Bronchial epithelial cell (primary cell): ENCODE data around the gene AKAP8. TPM values are rescaled to one million over a fixed set of nuclear protein-coding genes. Genes with fewer than 3 reads are reported as not detected.

ENCODE experiments used
- DNase-seq: peaks from one replicate; pipeline ENCODE4 v3.0.0-alpha.2; 2010; ENCODE audit warnings: low read depth
- FAIRE-seq: peaks from 2 replicates; lab custom pipeline; 2011; peaks lifted over from hg19 to GRCh38; lab: Jason Lieb, UNC
- H3K27me3 ChIP-seq: 2 replicates; pipeline ENCODE4 v1.5.1; 2011; ENCODE audit warnings: low read length; ENCODE audit not compliant: control insufficient read depth, insufficient read depth
- H3K36me3 ChIP-seq: 2 replicates; pipeline ENCODE4 v1.5.1; 2011; ENCODE audit warnings: low read length; ENCODE audit not compliant: control insufficient read depth, insufficient read depth
- H3K4me3 ChIP-seq: 2 replicates; pipeline ENCODE4 v1.5.1; 2011; ENCODE audit warnings: mild to moderate bottlenecking, low read depth, low read length, control low read depth
- total RNA-seq: library from RNA; depleted of rRNA; stranded (reverse); fragments of >200 nt; gene quantifications from 2 replicates; pipeline ENCODE4 v1.2.1, GENCODE V29; 2014
- TF ChIP-seq, protein P1 (sequence below): IDR thresholded peaks from 2 replicates; pipeline ENCODE4 v1.5.1; 2011; ENCODE audit warnings: mild to moderate bottlenecking, moderate library complexity, low read length, control low read depth, inconsistent platforms; ENCODE audit not compliant: insufficient read depth, severe bottlenecking

Gene AKAP8
- total RNA-seq, 1 donor from 2014 or later: 16.8 TPM

DNA sequence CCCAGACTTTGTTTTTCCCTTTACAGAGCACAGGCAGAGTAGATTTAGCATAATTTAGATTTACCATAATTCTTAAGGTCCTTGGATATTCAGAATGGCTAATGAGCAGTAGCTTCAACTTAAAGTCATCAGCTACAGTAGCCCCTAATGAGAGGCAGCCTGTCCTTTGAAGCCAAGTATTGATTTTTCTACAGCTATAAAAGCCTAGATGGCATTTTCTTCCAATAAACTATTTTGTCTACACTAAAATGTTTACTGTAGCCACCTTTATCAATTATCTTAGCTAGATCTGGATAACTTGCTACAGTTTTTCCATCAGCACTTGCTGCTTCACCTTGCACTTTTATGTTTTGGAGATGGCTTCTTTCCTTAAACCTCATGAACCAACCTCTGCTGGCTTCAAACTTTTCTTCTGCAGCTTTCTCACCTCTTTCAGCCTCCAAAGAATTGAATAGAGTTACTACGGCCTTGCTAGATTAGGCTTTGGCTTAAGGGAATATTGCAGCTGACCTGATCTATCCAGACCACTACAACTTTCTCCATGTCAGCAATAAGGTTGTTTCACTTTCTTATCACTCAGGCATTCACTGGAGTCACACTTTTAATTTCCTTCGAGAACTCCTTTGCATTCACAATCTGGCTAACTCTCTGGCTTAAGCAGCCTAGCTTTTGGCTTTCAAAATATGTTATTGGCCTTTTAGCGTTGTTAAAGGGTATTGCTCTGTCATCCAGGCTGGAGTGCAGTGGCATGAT is 73.8 kb downstream of the AKAP8 start:
- FAIRE-seq (no peak), DNase-seq (no peak)
- Histone ChIP-seq H3K27me3 (no peaks in the 10 kb centered on the region), H3K36me3 (peaks cover 3% of the 10 kb centered on the region), H3K4me3 (no peak overlapping the region)
- TF ChIP-seq, protein P1, sequence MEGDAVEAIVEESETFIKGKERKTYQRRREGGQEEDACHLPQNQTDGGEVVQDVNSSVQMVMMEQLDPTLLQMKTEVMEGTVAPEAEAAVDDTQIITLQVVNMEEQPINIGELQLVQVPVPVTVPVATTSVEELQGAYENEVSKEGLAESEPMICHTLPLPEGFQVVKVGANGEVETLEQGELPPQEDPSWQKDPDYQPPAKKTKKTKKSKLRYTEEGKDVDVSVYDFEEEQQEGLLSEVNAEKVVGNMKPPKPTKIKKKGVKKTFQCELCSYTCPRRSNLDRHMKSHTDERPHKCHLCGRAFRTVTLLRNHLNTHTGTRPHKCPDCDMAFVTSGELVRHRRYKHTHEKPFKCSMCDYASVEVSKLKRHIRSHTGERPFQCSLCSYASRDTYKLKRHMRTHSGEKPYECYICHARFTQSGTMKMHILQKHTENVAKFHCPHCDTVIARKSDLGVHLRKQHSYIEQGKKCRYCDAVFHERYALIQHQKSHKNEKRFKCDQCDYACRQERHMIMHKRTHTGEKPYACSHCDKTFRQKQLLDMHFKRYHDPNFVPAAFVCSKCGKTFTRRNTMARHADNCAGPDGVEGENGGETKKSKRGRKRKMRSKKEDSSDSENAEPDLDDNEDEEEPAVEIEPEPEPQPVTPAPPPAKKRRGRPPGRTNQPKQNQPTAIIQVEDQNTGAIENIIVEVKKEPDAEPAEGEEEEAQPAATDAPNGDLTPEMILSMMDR: no peak

DNA sequence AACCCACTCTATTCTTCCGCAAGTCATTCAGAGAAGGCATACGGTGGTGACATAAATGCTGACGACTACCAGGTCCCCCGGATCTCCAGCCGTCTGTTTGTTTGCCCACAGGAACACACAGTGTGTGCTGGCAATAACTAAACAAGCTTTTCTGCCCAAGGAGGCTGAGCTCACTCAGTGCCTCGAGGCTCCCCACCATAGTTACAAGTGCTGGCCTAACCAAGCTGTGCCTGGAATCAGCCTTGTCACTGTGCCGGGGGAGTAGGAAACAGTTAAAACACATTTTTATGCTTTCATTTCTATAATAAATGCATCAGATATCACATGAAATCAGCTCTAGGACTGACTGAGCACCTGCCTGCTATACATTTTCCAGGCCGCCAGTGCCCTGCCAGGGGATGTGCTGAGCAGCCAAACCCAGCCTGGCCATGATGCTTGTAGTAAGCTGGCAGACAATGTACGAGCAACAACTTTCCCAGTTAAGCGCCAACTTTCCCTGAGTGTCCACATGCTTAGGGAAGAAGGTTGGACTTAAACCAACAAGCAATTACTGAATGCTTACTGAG is 75.4 kb downstream of the AKAP8 start:
- TF ChIP-seq, protein P1: no peak
- no peak for FAIRE-seq
- DNase-seq: no peak
- Histone ChIP-seq H3K36me3 (peaks cover 3% of the 10 kb centered on the region), H3K27me3 (no peaks in the 10 kb centered on the region), H3K4me3 (no peak overlapping the region)

Other genes with a start within 250 kb of the AKAP8 start
- gene NOTCH3, start 178.8 kb downstream of the AKAP8 start, total RNA-seq: 53.2 and 140 TPM in 2 replicates
- gene EPHX3, start 147.3 kb downstream of the AKAP8 start, total RNA-seq: 0.53 and 1.2 TPM in 2 replicates
- 12.1 and 15.4 TPM in 2 replicates for gene BRD4, start 47.2 kb downstream of the AKAP8 start, total RNA-seq
- 75.3 and 78.9 TPM in 2 replicates for gene AKAP8L, start 39.2 kb upstream of the AKAP8 start, total RNA-seq
- 2.4 and 4.2 TPM in 2 replicates for gene WIZ, start 70.2 kb upstream of the AKAP8 start, total RNA-seq
- gene RASAL3, start 84.8 kb upstream of the AKAP8 start, total RNA-seq: not detected in 2 replicates
- gene PGLYRP2, start 99.7 kb upstream of the AKAP8 start, total RNA-seq: not detected in 2 replicates
- 0.13 TPM in 1 of 2 replicates, not detected in the other for gene CYP4F22, start 128.7 kb upstream of the AKAP8 start, total RNA-seq
- not detected in 2 replicates for gene CYP4F8, start 235.4 kb upstream of the AKAP8 start, total RNA-seq